ACC112 (cell line): Measurements from ENCODE around the gene POU2AF1.

Experiments
- H2AFZ ChIP-seq: fragments of 200-600 bp; sonication (generic); one replicate; pipeline ENCODE4 v1.6.0; 2017; ENCODE audit warnings: antibody characterized with exemption, low read length; ENCODE audit not compliant: unreplicated experiment
- H3K27ac ChIP-seq: fragments of 200-600 bp; sonication (generic); 2 replicates; pipeline ENCODE4 v1.5.1; 2014; ENCODE audit warnings: low read depth, mild to moderate bottlenecking, antibody characterized with exemption, low read length, moderate library complexity
- H3K27me3 ChIP-seq: fragments of 200-600 bp; sonication (generic); 2 replicates; pipeline ENCODE4 v1.6.1; 2014; ENCODE audit warnings: mild to moderate bottlenecking, antibody characterized with exemption, low read length, moderate library complexity, mixed read lengths; ENCODE audit not compliant: insufficient read depth
- H3K36me3 ChIP-seq: fragments of 200-600 bp; sonication (generic); 2 replicates; pipeline ENCODE4 v1.6.1; 2016; ENCODE audit warnings: mild to moderate bottlenecking, antibody characterized with exemption, low read length, moderate library complexity, mixed read lengths; ENCODE audit not compliant: insufficient read depth
- H3K4me1 ChIP-seq: fragments of 200-600 bp; sonication (generic); one replicate; pipeline ENCODE4 v1.6.1; 2016; ENCODE audit warnings: low read length, mixed read lengths; ENCODE audit not compliant: insufficient read depth, unreplicated experiment, control insufficient read depth
- H3K4me3 ChIP-seq: fragments of 200-600 bp; sonication (generic); 2 replicates; pipeline ENCODE4 v1.5.1; 2014; ENCODE audit warnings: mild to moderate bottlenecking, low read depth, low read length
- H3K79me2 ChIP-seq: fragments of 200-600 bp; sonication (generic); one replicate; pipeline ENCODE4 v1.6.0; 2016; ENCODE audit warnings: low read length; ENCODE audit not compliant: control insufficient read depth, unreplicated experiment, insufficient read depth

POU2AF1 gene, protein sequence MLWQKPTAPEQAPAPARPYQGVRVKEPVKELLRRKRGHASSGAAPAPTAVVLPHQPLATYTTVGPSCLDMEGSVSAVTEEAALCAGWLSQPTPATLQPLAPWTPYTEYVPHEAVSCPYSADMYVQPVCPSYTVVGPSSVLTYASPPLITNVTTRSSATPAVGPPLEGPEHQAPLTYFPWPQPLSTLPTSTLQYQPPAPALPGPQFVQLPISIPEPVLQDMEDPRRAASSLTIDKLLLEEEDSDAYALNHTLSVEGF

DNA sequence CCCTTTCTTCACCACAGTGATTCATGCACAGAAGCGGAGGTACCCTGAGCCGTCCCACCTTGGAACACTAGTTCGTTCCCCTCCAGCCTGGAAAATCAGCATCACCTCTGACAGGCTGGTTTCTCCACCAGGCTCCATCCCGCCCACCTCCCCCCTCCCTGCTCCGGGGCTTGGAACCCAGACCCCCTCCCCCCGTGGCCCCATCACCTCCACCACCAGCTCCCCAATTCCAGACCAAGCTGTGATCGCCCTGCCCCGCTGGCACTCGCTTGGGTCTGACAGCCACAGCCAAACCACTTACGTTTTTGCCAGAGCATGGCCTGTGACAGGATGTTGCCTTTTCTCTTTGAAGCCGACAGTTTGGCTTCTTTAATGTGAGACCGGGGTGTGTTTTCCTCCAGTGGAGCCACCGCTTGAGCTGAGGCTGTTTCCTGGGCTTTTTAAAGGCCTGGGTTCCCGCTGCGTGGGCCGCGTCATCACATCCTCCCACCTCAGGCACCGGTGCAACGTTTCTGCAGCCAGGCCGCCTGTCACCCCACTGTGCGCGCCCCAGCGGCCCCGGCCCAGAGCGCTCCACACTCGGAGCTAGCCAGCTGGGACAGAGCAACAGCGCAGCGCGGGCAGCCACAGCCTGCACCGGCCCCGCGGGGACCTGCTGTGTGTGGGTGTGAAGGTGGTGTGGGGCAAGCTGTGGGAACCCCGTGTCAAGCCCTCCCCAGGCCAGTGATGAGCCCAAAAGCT lies at the start of gene POU2AF1:
Gene POU2AF1, minus strand, starts transcription at position 415 of the 741 bp plus-strand sequence. Its CDS starts 98 bp downstream, at position 317.
- Histone ChIP-seq H3K36me3 (no peaks in the 10 kb centered on the region), H3K4me3 (no peak within 1 kb of the TSS), H3K4me1 (no peaks in the 10 kb centered on the region), H3K27me3 (peaks cover 38% of the 10 kb centered on the region), H3K27ac (no peak within 1 kb of the TSS), H3K79me2 (no peaks in the 10 kb centered on the region), H2AFZ (no peak within 1 kb of the TSS)

DNA sequence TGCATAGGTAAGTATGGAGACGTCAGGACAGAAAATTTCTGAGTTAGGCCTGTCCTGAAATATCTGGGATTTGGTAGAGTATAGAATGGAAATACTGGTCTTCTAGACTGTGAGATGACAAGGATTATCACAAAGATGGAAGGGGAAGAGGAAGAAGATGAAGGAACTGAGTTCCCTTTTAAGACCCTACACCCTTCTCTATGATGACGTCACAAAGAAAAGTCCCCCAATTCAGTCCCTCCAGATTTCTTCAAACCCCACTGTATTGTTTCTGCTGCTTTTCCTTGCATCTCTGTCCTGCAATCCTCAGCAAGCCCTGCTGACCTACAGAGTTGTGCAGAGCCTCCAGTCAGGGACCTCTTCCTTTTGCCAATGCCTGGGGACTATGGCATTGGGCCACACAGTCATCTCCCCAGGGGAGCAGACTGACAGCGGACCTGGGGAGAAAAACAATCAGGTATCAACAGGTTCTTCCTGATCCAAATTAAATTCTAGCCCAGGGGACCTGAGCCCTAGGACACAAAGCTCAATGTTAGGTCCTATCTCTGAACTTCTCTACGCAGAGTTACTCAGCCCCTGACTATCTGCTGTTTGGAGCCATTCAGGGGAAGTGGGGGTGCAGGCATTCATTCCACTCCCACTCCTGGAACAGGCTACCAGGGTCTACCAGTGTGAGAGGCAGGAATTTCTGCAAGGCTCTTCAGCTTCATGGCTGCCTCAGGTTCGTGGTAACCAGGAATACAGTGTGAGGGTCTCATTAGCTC lies 49.2 kb upstream of the POU2AF1 start:
- Histone ChIP-seq H3K79me2 (no peaks in the 10 kb centered on the region), H3K27me3 (peaks cover 17% of the 10 kb centered on the region; the same call in 1 of the 2 replicates), H3K36me3 (no peaks in the 10 kb centered on the region), H3K4me3 (no peak overlapping the region), H3K27ac (no peak overlapping the region), H2AFZ (no peak overlapping the region), H3K4me1 (no peaks in the 10 kb centered on the region)

DNA sequence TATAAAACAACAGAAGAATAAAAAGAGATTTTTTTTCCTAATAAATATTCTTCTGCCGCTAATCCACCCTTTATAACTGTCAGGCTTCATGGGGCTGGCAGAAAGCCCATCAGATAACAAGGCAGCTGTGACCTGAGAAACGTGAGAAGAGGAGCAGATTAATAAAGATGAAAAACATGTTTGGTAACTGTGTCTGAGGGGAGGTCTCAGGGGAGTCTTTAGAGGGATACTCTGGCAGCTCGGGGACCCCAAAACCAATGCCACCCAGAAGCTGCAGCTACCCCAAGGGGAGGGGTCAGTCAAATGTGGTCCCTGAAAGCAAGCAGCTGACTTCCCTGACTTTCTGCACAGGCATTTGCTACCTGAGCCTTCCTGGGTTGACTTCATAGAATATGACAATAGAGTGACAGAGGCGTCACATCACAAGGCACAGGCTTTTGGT lies 48.4 kb upstream of the POU2AF1 start:
- Histone ChIP-seq H3K27ac (no peak overlapping the region), H3K36me3 (no peaks in the 10 kb centered on the region), H2AFZ (no peak overlapping the region), H3K4me1 (no peaks in the 10 kb centered on the region), H3K4me3 (no peak overlapping the region), H3K27me3 (peaks cover 17% of the 10 kb centered on the region; the same call in 1 of the 2 replicates), H3K79me2 (no peaks in the 10 kb centered on the region)

DNA sequence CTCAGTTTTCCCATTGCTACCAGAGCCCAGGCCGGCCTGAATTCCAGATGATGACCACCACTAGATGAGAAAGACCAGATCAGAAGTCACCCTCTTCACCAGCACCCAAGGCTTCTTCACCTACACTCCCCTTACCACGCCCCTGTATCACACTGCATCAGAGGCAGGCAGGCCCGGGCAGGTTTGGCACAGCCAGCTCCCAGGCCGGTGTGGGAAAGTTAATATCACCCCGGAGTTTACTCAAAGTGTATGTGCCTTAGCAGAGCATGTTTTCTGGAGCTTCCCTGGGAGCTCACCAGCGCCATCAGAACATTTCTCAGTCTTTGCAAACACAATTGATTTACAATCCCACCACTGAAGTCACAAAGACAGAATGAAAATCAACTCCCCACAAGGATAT lies 47.5 kb upstream of the POU2AF1 start:
- H3K4me1 ChIP-seq, result no peaks in the 10 kb centered on the region
- H3K36me3 ChIP-seq, result no peaks in the 10 kb centered on the region
- no peak overlapping the region for H2AFZ ChIP-seq
- no peak overlapping the region for H3K27ac ChIP-seq
- no peak overlapping the region for H3K4me3 ChIP-seq
- H3K79me2 ChIP-seq, result no peaks in the 10 kb centered on the region
- peaks cover 11% of the 10 kb centered on the region; the same call in 1 of the 2 replicates for H3K27me3 ChIP-seq

DNA sequence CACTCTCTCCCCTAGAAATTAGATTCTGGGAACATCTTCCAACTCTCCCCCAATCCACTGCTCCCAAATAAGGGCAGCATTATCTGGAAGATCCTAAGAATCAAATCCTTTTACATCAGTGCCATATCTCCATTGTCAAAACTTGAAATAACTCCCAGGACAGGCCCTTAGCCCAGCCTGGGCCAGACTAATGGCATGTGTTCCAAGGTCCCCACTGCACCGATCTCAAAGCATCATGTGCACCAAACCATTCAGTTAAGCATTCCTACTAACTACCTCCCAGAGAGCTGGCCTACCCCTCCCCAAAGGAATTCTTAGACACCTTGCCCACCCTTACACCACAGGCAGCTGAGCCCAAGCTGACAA lies 44.2 kb upstream of the POU2AF1 start:
- H3K27ac ChIP-seq, result no peak overlapping the region
- no peak overlapping the region for H3K4me3 ChIP-seq
- peaks cover 20% of the 10 kb centered on the region for H3K27me3 ChIP-seq
- no peak overlapping the region for H2AFZ ChIP-seq
- no peaks in the 10 kb centered on the region for H3K36me3 ChIP-seq
- no peaks in the 10 kb centered on the region for H3K79me2 ChIP-seq
- H3K4me1 ChIP-seq, result no peaks in the 10 kb centered on the region

DNA sequence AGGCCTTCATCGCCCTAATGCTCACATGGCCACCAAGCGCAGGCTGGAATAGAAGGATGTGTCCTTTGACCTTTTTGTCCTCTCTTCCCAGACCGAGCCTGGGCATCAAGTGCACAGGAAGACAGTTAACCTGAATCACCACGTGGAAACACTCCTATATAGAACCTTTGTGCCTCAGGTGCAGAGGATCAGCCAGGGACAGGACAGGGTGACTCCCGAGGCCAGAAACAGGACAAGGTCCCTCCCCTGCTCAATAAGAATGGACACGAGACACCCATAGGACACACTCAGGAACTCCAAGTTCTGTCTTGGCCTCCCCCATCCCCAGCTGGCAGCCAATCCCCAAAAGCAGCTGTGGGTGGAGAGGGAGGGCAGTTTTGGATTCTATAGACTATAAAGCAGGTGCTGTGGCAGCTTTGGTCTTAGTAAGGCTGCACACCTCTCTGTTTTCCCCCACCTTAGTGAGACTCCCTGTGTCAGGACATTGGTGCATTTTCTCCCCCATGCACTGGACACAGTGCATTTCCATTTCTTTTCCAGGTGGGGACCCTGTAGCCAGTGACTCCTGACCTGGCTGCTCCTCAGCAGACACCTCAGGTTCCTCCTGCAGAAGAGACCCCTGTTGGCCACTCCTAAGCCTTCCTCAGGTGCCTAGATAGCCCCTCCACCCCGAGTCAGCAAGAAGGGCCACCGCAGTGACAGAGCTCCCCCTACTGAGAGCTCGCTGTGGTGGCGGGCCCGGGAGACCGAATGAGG lies 43.6 kb upstream of the POU2AF1 start:
- peaks cover 3% of the 10 kb centered on the region for H3K4me1 ChIP-seq

DNA sequence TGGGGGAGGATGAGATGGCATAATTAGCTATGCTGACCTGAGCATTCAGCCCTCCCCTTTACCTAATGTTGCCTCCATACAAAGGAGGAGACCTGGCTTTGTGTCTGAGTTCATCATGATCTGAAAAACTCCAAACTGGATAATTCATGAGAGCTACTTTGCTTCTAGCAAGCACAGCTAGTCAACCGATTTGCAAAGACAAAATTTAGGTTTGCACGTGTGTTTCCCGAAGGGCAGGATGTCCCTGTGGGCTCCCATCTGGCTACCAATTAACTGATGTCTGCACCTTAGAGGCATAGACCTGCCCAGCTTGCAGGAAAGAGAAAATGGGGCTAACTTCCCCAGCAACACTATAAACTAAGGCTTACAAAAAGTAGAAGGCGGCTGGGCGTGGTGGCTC lies 42.2 kb upstream of the POU2AF1 start:
- H3K79me2 ChIP-seq, result no peaks in the 10 kb centered on the region
- no peak overlapping the region for H2AFZ ChIP-seq
- no peak overlapping the region for H3K4me3 ChIP-seq
- peaks cover 28% of the 10 kb centered on the region for H3K27me3 ChIP-seq
- peaks cover 9% of the 10 kb centered on the region for H3K4me1 ChIP-seq
- H3K36me3 ChIP-seq, result no peaks in the 10 kb centered on the region
- no peak overlapping the region for H3K27ac ChIP-seq

More for the DNA sequence above, 43.6 kb upstream of the POU2AF1 start:
- H2AFZ ChIP-seq, result no peak overlapping the region
- H3K27me3 ChIP-seq, result peaks cover 23% of the 10 kb centered on the region
- H3K79me2 ChIP-seq, result no peaks in the 10 kb centered on the region
- no peak overlapping the region for H3K27ac ChIP-seq
- no peak overlapping the region for H3K4me3 ChIP-seq
- no peaks in the 10 kb centered on the region for H3K36me3 ChIP-seq

DNA sequence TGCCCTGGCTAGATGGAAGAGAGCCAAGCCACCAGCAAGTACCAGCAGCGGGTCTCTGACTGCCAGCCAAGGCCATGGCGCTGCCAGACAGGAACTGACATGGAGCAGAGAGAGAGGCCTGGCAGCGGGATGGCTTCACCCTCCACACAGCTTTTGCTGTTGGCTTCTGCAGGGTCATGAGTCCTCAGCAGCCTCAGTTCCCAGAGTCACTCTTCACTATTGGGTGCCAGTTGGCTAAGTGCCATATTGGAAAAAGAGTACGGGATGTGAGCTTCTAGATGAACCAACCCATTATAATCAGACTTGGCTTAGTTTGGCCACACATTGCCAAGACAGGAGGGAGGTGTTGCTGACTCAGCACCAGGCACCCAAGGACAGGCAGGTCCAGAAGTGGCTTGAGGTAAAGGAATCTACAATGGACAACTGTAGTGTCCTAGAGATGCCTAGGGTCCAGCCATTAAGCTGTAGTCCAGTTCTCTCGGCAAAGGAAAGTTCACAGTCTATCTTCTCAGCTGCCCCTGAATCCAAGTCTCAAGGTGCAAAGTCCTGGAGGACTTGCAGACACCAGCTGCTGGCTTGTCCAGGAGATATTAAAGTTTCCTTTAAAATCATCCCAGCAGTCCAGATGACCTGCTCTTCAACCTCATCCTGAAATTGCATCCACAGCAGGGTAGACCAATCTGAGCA lies 40.7 kb upstream of the POU2AF1 start:
- Histone ChIP-seq H3K36me3 (no peaks in the 10 kb centered on the region), H2AFZ (no peak overlapping the region), H3K4me1 (peaks cover 9% of the 10 kb centered on the region), H3K79me2 (no peaks in the 10 kb centered on the region), H3K27me3 (peaks cover 39% of the 10 kb centered on the region), H3K4me3 (no peak overlapping the region), H3K27ac (no peak overlapping the region)

DNA sequence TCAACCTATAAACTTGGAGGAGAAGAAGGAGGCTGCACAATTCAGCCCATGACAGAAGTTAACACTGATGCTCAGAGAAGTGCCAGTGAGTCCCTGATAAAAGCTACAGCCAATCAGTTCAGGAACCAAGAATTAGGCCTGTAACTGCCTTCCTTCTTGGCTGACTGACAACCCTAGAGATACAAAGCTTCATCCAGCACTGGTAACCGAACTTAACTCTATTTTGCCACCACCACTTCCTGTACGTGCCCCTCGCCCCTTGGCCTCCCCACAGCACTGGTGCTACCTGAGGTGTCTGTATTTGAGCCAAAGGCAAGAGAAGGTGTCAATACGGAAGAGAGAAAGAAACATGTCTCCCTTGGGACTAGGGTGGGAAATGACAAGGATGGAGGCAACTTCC lies 40.1 kb upstream of the POU2AF1 start:
- H3K27me3 ChIP-seq, result peaks cover 45% of the 10 kb centered on the region
- no peaks in the 10 kb centered on the region for H3K79me2 ChIP-seq
- H2AFZ ChIP-seq, result no peak overlapping the region
- no peaks in the 10 kb centered on the region for H3K36me3 ChIP-seq
- H3K27ac ChIP-seq, result no peak overlapping the region
- H3K4me1 ChIP-seq, result peaks cover 9% of the 10 kb centered on the region
- H3K4me3 ChIP-seq, result no peak overlapping the region

DNA sequence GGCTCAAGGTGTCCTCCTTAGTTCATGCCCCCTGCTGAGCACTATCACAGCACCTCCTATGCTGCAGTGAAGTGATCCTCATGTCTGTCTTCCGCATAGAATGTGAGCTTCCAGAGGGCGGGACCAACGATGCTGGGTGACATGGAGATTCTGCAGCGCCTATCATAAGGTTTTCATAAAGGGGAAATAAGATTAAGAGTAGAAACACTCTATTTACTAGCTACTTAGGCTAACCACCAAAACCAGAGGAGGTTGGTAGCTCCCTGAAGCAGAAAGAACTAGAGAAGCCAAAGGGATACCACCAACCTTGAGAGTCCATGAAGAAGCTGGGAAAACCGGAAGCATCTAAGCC lies 39.3 kb upstream of the POU2AF1 start:
- Histone ChIP-seq H3K4me3 (no peak overlapping the region), H2AFZ (no peak overlapping the region), H3K79me2 (no peaks in the 10 kb centered on the region), H3K4me1 (peaks cover 9% of the 10 kb centered on the region), H3K27me3 (peaks cover 53% of the 10 kb centered on the region), H3K36me3 (no peaks in the 10 kb centered on the region), H3K27ac (no peak overlapping the region)
